HG02678 (cell line): ENCODE data around the gene ANKRD63.

Source experiments
- ATAC-seq: cut with Tn5 transposase; IDR thresholded peaks from one replicate; pipeline ENCODE4 v1.9.1; 2021; ENCODE audit warnings: mild to moderate bottlenecking, moderate library complexity; ENCODE audit not compliant: unreplicated experiment

The ANKRD63 gene

GRCh38 chr15:40245666-40246450, 37.0 kb downstream of the ANKRD63 start:
- ATAC-seq = no peak

GRCh38 chr15:40244961-40245523, 37.8 kb downstream of the ANKRD63 start:
- ATAC-seq = no peak

- no peak for ATAC-seq
Measured at GRCh38 chr15:40243126-40243810, 39.6 kb downstream of the ANKRD63 start.

GRCh38 chr15:40242601-40243000, 40.3 kb downstream of the ANKRD63 start:
- ATAC-seq = no peak

- ATAC-seq = no peak
Measured at GRCh38 chr15:40242213-40242599, 40.7 kb downstream of the ANKRD63 start.

- ATAC-seq = no peak
Measured at GRCh38 chr15:40241269-40242212, 41.3 kb downstream of the ANKRD63 start.

- ATAC-seq = no peak
Measured at GRCh38 chr15:40240619-40241221, 42.1 kb downstream of the ANKRD63 start.

- no peak for ATAC-seq
Measured at GRCh38 chr15:40239693-40240618, 42.9 kb downstream of the ANKRD63 start.

GRCh38 chr15:40239404-40239692, 43.5 kb downstream of the ANKRD63 start:
- ATAC-seq = no peak

- no peak for ATAC-seq
Measured at GRCh38 chr15:40238532-40239403, 44.1 kb downstream of the ANKRD63 start, which contains the start of gene PAK6. Gene PAK6 (plus strand): TSS chr15:40239063. CDS start chr15:40264786, 25,723 bp downstream.

- ATAC-seq = no peak
Measured at GRCh38 chr15:40235201-40235885, 47.5 kb downstream of the ANKRD63 start.

GRCh38 chr15:40234783-40235182, 48.1 kb downstream of the ANKRD63 start:
- ATAC-seq = no peak

GRCh38 chr15:40233727-40234577, 48.9 kb downstream of the ANKRD63 start:
- ATAC-seq = no peak

- no peak for ATAC-seq
Measured at GRCh38 chr15:40232625-40233070, 50.2 kb downstream of the ANKRD63 start.
